Transverse colon (tissue), 4 donors: ENCODE measurements around the gene ZC3H13. TPM values are rescaled to one million over a fixed set of nuclear protein-coding genes. Genes with fewer than 3 reads are reported as not detected.
A peak's percentile ranks its signal among the peaks of the same experiment; 100 is the strongest.

Source experiments
- DNase-seq: peaks from one replicate; pipeline ENCODE4 v3.0.0-alpha.2; 2019
- H3K27ac ChIP-seq, 4 donors: fragments of 200-600 bp; sonication (generic); 2 replicates each; pipeline ENCODE4 v1.5.1; 2016 to 2018; ENCODE audit warnings: inconsistent platforms in 4 of 4
- H3K27me3 ChIP-seq: fragments of 200-600 bp; sonication (generic); 2 replicates; pipeline ENCODE4 v1.5.1; 2017; ENCODE audit warnings: inconsistent platforms
- H3K36me3 ChIP-seq, 4 donors: fragments of 200-600 bp; sonication (generic); 2 replicates each; pipeline ENCODE4 v1.5.1; 2017 to 2019; ENCODE audit warnings: inconsistent platforms in 4 of 4
- H3K4me1 ChIP-seq, 4 donors: fragments of 200-600 bp; sonication (generic); 2 replicates each; pipeline ENCODE4 v1.5.1; 2017 to 2020; ENCODE audit warnings: inconsistent platforms in 4 of 4
- H3K4me3 ChIP-seq, 4 donors: fragments of 200-600 bp; sonication (generic); 1 replicate in 1 of 4; 2 replicates in 3 of 4; pipeline versions ENCODE4 v1.5.1 to v1.6.1; 2017 to 2019; ENCODE audit warnings: inconsistent platforms in 4 of 4
- H3K9me3 ChIP-seq, 2 donors: fragments of 200-600 bp; sonication (generic); 2 replicates each; pipeline ENCODE4 v1.5.1; 2017 to 2019; ENCODE audit warnings: inconsistent platforms in 2 of 2
- CTCF ChIP-seq, 5 experiments: fragments of 200-600 bp in 3 of 5; fragments of 450-650 bp in 2 of 5; sonication (generic) in 3 of 5; IDR thresholded peaks; 1 replicate in 2 of 5; 2 replicates in 3 of 5; pipeline ENCODE4 v1.5.1; 2016 to 2017; ENCODE audit warnings: antibody characterized with exemption in 5 of 5, inconsistent platforms in 3 of 5, mild to moderate bottlenecking in 2 of 5, moderate library complexity in 1 of 5
- EP300 ChIP-seq: sonication (generic); formaldehyde crosslinking; IDR thresholded peaks from one replicate; pipeline ENCODE4 v1.6.1; 2017; ENCODE audit warnings: antibody characterized with exemption, low read depth
- POLR2A ChIP-seq: fragments of 450-650 bp; IDR thresholded peaks from one replicate; pipeline ENCODE4 v1.6.1; 2016; ENCODE audit warnings: antibody characterized with exemption, mild to moderate bottlenecking, moderate library complexity
- POLR2AphosphoS5 ChIP-seq, 3 donors: sonication (generic); formaldehyde crosslinking; IDR thresholded peaks; one replicate each; pipeline ENCODE4 v1.6.1; 2016; ENCODE audit warnings: antibody characterized with exemption in 3 of 3
- WGBS, 2 donors: methylation state at CpG; one replicate each; pipeline ENCODE4 v1.1.5; 2018; ENCODE audit warnings: low coverage in 1 of 2; 5-methylcytosine and 5-hydroxymethylcytosine counted together
- in situ Hi-C, 4 donors: fragments of 200-750 bp; cut with MboI; loops; one replicate each; pipeline versions ENCODE4 v1.15.0 to v1.15.1; 2017; ENCODE audit warnings: low sequenced_read_pairs in 3 of 4, low pct_ligation_motif_present in 1 of 4, low pct_unique_long_range_greater_than_20kb in 1 of 4
- intact Hi-C: fragments of 100-400 bp; cut with DNase I; formaldehyde crosslinking; loops from one replicate; pipeline ENCODE4 v1.15.1; 2023; ENCODE audit warnings: low total_unique reads
- total RNA-seq, 4 donors: library from RNA; depleted of rRNA; stranded (reverse); fragments of >200 nt; gene quantifications; one replicate each; pipeline ENCODE4 v1.1.0, GENCODE V29; 2016

The ZC3H13 gene
- total RNA-seq, 4 donors from 2014 or later = 14.2 to 67.5 (median 23.7) TPM

- no peak for TF ChIP-seq CTCF (IDR thresholded peaks at IDR 0.05)
- TF ChIP-seq POLR2AphosphoS5 (IDR thresholded peaks at IDR 0.05) = no peak
- TF ChIP-seq EP300 = no peak
- TF ChIP-seq POLR2A = no peak
- Histone ChIP-seq H3K27me3 (no peaks in the 10 kb centered on the region), H3K9me3 (no peaks in the 10 kb centered on the region), H3K27ac (no peak overlapping the region), H3K4me3 (no peak overlapping the region), H3K4me1 (peaks cover 0 to 7% (median 3%) of the 10 kb centered on the region in 4 donors), H3K36me3 (no peaks in the 10 kb centered on the region)
- intact Hi-C loops (no loop called here), in situ Hi-C loops (no loop called here)
- 74 to 79% methylated on average over 3 of the region's 3 CpGs for WGBS, 2 donors
- no peak for DNase-seq
Measured at GRCh38 chr13:46058268-46058667, 5.7 kb upstream of the ZC3H13 start.

GRCh38 chr13:46057256-46058015, 4.9 kb upstream of the ZC3H13 start:
- Histone ChIP-seq H3K27me3 (no peaks in the 10 kb centered on the region), H3K4me1 (peaks cover 0 to 10% (median 5%) of the 10 kb centered on the region in 4 donors), H3K27ac (no peak overlapping the region), H3K4me3 (no peak overlapping the region), H3K9me3 (no peaks in the 10 kb centered on the region), H3K36me3 (no peaks in the 10 kb centered on the region)
- intact Hi-C loops (no loop called here), in situ Hi-C loops (no loop called here)
- TF ChIP-seq POLR2AphosphoS5 (IDR thresholded peaks at IDR 0.05) = no peak
- no peak for TF ChIP-seq EP300
- no peak for TF ChIP-seq POLR2A
- no peak for TF ChIP-seq CTCF (IDR thresholded peaks at IDR 0.05)
- DNase-seq = no peak
- WGBS, 2 donors = 70 to 76% methylated on average over 5 of the region's 5 CpGs

GRCh38 chr13:46053162-46054012, 841 bp upstream of the ZC3H13 start:
- in situ Hi-C loops = no loop called here
- peak overlapping the region; percentile 40 to 97 (median 90) for H3K4me3 ChIP-seq
- DNase-seq = no peak
- H3K36me3 ChIP-seq = no peaks in the 10 kb centered on the region
- H3K27ac ChIP-seq = peak overlapping the region; percentile 92 to 98 (median 95)
- 28 to 48% methylated on average over 14 to 18 of the region's 18 CpGs for WGBS, 2 donors
- no peaks in the 10 kb centered on the region for H3K9me3 ChIP-seq
- intact Hi-C loops = no loop called here
- no peaks in the 10 kb centered on the region for H3K27me3 ChIP-seq
- TF ChIP-seq EP300 (no peak), POLR2AphosphoS5 (IDR thresholded peaks at IDR 0.05) (no peak), POLR2A (no peak), CTCF (IDR thresholded peaks at IDR 0.05) (no peak)
- peaks cover 7 to 32% (median 23%) of the 10 kb centered on the region in 4 donors for H3K4me1 ChIP-seq

- peak overlapping the region; percentile 88 to 97 (median 92) for H3K4me3 ChIP-seq
- no peaks in the 10 kb centered on the region for H3K27me3 ChIP-seq
- in situ Hi-C loops (no loop called here), intact Hi-C loops (no loop called here)
- TF ChIP-seq EP300 (no peak), CTCF (IDR thresholded peaks at IDR 0.05) (no peak), POLR2A (no peak), POLR2AphosphoS5 (IDR thresholded peaks at IDR 0.05) (no peak)
- peaks cover 7 to 32% (median 23%) of the 10 kb centered on the region in 4 donors for H3K4me1 ChIP-seq
- DNase-seq = no peak
- H3K27ac ChIP-seq = peak overlapping the region; percentile 92 to 98 (median 95)
- no peaks in the 10 kb centered on the region for H3K9me3 ChIP-seq
- no peaks in the 10 kb centered on the region for H3K36me3 ChIP-seq
- 0 to 3% methylated on average over 6 to 7 of the region's 7 CpGs for WGBS, 2 donors
Measured at GRCh38 chr13:46051968-46052318, 603 bp downstream of the ZC3H13 start.
